Endothelial cell of umbilical vein (primary cell): Measurements from ENCODE around the gene ERCC8. TPM values are rescaled to one million over a fixed set of nuclear protein-coding genes. Genes with fewer than 3 reads are reported as not detected.

Source experiments
- BruUV-seq: library from RNA; stranded (reverse); fragments of 400-500 nt; replicated peaks from 2 replicates; lab custom pipeline; 2021; lab: Mats Ljungman, UMichigan
- CTCF ChIA-PET: fragments of 300-600, 350-600 bp; sonication (Branson Sonifier 250); formaldehyde crosslinking; loops from one replicate; lab custom pipeline; 2021; ENCODE audit warnings: antibody characterized with exemption, inconsistent platforms; lab: Charles Lee
- POLR2A ChIA-PET: fragments of 300-600, 350-600 bp; sonication (Branson Sonifier 250); formaldehyde crosslinking; loops from one replicate; lab custom pipeline; 2021; ENCODE audit warnings: antibody characterized with exemption, inconsistent platforms; lab: Charles Lee
- DNase-seq: peaks from one replicate; pipeline ENCODE4 v3.0.0-alpha.2; 2011; ENCODE audit warnings: low read depth, low spot score
- FAIRE-seq: peaks from 2 replicates; lab custom pipeline; 2011; peaks lifted over from hg19 to GRCh38; lab: Jason Lieb, UNC
- H2AFZ ChIP-seq: 2 replicates; pipeline ENCODE4 v1.6.0; 2012; ENCODE audit warnings: low read depth, low read length, control low read depth, inconsistent platforms
- H3K27ac ChIP-seq: 2 replicates; pipeline ENCODE4 v1.5.1; 2011; ENCODE audit warnings: low read depth, mild to moderate bottlenecking, control low read depth, low read length, moderate library complexity; ENCODE audit not compliant: insufficient read depth
- H3K27me3 ChIP-seq, 2 experiments: 2 replicates each; pipeline versions ENCODE4 v1.6.0 to v1.6.1; 2011; ENCODE audit warnings: low read length in 2 of 2, mixed read lengths in 1 of 2; ENCODE audit not compliant: control insufficient read depth in 2 of 2, insufficient read depth in 2 of 2
- H3K36me3 ChIP-seq, 2 experiments: 2 replicates in 1 of 2; 3 replicates in 1 of 2; pipeline ENCODE4 v1.5.1; 2011; ENCODE audit warnings: low read length in 2 of 2, mild to moderate bottlenecking in 1 of 2, moderate library complexity in 1 of 2; ENCODE audit not compliant: control insufficient read depth in 2 of 2, insufficient read depth in 2 of 2; ENCODE audit errors: extremely low read depth in 1 of 2
- H3K4me1 ChIP-seq: 3 replicates; pipeline ENCODE4 v1.5.1; 2011; ENCODE audit warnings: mild to moderate bottlenecking, low read length; ENCODE audit not compliant: control insufficient read depth, insufficient read depth; ENCODE audit errors: extremely low read depth
- H3K4me2 ChIP-seq: 2 replicates; pipeline ENCODE4 v1.6.1; 2011; ENCODE audit warnings: low read length, control low read depth, mixed read lengths; ENCODE audit not compliant: insufficient read depth
- H3K4me3 ChIP-seq, 3 experiments: fragments of 200-600 bp in 1 of 3; sonication (generic), shearing (Covaris generic) in 1 of 3; replicated peaks in 1 of 3; 2 replicates each; pipeline ENCODE4 v1.5.1; 2011 to 2016; ENCODE audit warnings: control low read depth in 3 of 3, low read length in 3 of 3, mild to moderate bottlenecking in 2 of 3, inconsistent platforms in 1 of 3, low read depth in 1 of 3, moderate library complexity in 1 of 3; ENCODE audit not compliant: insufficient read depth in 1 of 3
- H3K79me2 ChIP-seq: 2 replicates; pipeline ENCODE4 v1.6.0; 2012; ENCODE audit warnings: low read length, inconsistent platforms; ENCODE audit not compliant: control insufficient read depth, insufficient read depth
- H3K9ac ChIP-seq: replicated peaks from 2 replicates; pipeline ENCODE3; 2011; ENCODE audit warnings: low read length, control low read depth; ENCODE audit not compliant: insufficient read depth; ENCODE audit errors: extremely low read depth
- H3K9me1 ChIP-seq: replicated peaks from 3 replicates; pipeline ENCODE4 v1.6.0; 2011; ENCODE audit warnings: mild to moderate bottlenecking, low read length; ENCODE audit not compliant: control insufficient read depth, insufficient read depth; ENCODE audit errors: extremely low read depth
- H3K9me3 ChIP-seq: replicated peaks from 2 replicates; pipeline ENCODE4 v1.5.1; 2012; ENCODE audit warnings: low read length, inconsistent platforms; ENCODE audit not compliant: control insufficient read depth, insufficient read depth
- H4K20me1 ChIP-seq: replicated peaks from 2 replicates; pipeline ENCODE3; 2011; ENCODE audit warnings: mild to moderate bottlenecking, low read length; ENCODE audit not compliant: control insufficient read depth, insufficient read depth; ENCODE audit errors: extremely low read depth
- EZH2 ChIP-seq: IDR thresholded peaks from 2 replicates; pipeline ENCODE4 v1.6.1; 2012; ENCODE audit warnings: borderline replicate concordance, low read depth, mild to moderate bottlenecking, moderate library complexity, low read length, inconsistent platforms; ENCODE audit not compliant: severe bottlenecking
- FOS ChIP-seq: IDR thresholded peaks from 2 replicates; pipeline ENCODE4 v1.6.1; 2011; ENCODE audit warnings: mild to moderate bottlenecking, low read length, moderate library complexity, borderline replicate concordance; ENCODE audit not compliant: insufficient read depth
- GATA2 ChIP-seq: IDR thresholded peaks from 2 replicates; pipeline ENCODE4 v1.7.0; 2011; ENCODE audit warnings: low read depth, mild to moderate bottlenecking, moderate library complexity, mixed read lengths, low read length; ENCODE audit not compliant: insufficient read length, insufficient read depth
- JUN ChIP-seq: IDR thresholded peaks from 2 replicates; pipeline ENCODE4 v1.6.1; 2011; ENCODE audit warnings: borderline replicate concordance, low read depth; ENCODE audit not compliant: insufficient read length, insufficient read depth
- MYC ChIP-seq: IDR thresholded peaks from one replicate; pipeline ENCODE4 v1.6.1; 2011; ENCODE audit warnings: mild to moderate bottlenecking, low read depth, low read length
- POLR2A ChIP-seq: IDR thresholded peaks from 2 replicates; pipeline ENCODE4 v1.6.1; 2012; ENCODE audit warnings: low read depth, mild to moderate bottlenecking, control low read depth, low read length
- POLR2AphosphoS5 ChIP-seq: IDR thresholded peaks from 2 replicates; pipeline ENCODE4 v1.6.1; 2012; ENCODE audit warnings: low read depth, mild to moderate bottlenecking, control low read depth, low read length, moderate library complexity; ENCODE audit not compliant: insufficient read depth
- dilution Hi-C: fragments of 300-500 bp; cut with MboI; formaldehyde crosslinking; loops from one replicate; pipeline ENCODE4 v1.15.0; 2019; ENCODE audit warnings: low sequenced_read_pairs; ENCODE audit not compliant: extremely low pct_ligation_motif_present
- intact Hi-C: fragments of 100-400 bp; cut with micrococcal nuclease; formaldehyde crosslinking; loops from one replicate; pipeline ENCODE4 v1.10.0; 2022
- polyA plus RNA-seq, 4 experiments: library from polyadenylated mRNA; depleted of rRNA in 3 of 4; stranded (reverse) in 3 of 4; unstranded in 1 of 4; fragments of >200 nt; gene quantifications; 2 replicates each; pipeline versions ENCODE4 v1.2.1 to v1.2.3, GENCODE V29; 2011 to 2012; ENCODE audit warnings: missing spikeins in 1 of 4
- total RNA-seq: library from RNA; stranded (reverse); gene quantifications from 2 replicates; pipeline ENCODE4 v1.2.3, GENCODE V29; 2021
- TF ChIP-seq, protein P1 (sequence below): IDR thresholded peaks from 2 replicates; pipeline ENCODE4 v1.6.1; 2011; ENCODE audit not compliant: insufficient read depth, insufficient read length
- TF ChIP-seq, protein P2 (sequence below), 2 donors: IDR thresholded peaks; 1 replicate in 1 of 2; 2 replicates in 1 of 2; pipeline ENCODE4 v1.5.1; 2011; ENCODE audit warnings: low read length in 2 of 2, mild to moderate bottlenecking in 2 of 2, moderate library complexity in 2 of 2, control low read depth in 1 of 2, inconsistent platforms in 1 of 2, low read depth in 1 of 2; ENCODE audit not compliant: insufficient read depth in 1 of 2; ENCODE audit errors: extremely low read depth in 1 of 2

Gene ERCC8
- total and polyA plus RNA-seq, 2 donors (not counting 3 experiments of a cell fraction or from before 2014, with no cell fraction given): 10.4 to 11.8 TPM

DNA sequence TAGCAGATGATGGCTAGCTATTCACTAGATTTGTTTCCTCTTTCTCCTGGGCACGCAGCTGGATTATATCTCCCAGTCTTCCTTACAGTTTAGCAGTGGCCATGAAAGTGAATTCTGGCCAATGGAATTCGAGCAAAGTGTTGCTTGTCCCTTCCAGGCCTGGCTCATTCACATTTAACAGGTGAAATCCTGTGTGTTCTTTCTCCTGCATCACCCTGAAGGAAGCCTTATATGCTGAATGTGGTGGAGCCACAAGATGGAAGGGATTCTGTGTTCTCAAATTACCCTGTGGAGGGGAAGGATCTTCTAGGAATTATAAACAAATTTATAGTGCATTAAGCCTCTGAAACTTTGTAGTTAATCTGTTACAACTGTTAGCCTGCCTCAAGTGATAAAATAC is 92.6 kb downstream of the ERCC8 start:
- BruUV-seq: no TSS peak
- Histone ChIP-seq H2AFZ (no peak overlapping the region), H3K9ac (no peak overlapping the region), H3K9me1 (no peaks in the 10 kb centered on the region), H3K4me1 (no peaks in the 10 kb centered on the region), H3K79me2 (no peaks in the 10 kb centered on the region), H3K27me3 (peaks cover 18 to 28% of the 10 kb centered on the region in 2 experiments), H4K20me1 (no peaks in the 10 kb centered on the region), H3K36me3 (no peaks in the 10 kb centered on the region), H3K27ac (no peak overlapping the region), H3K4me2 (no peak overlapping the region), H3K4me3 (no peak overlapping the region), H3K9me3 (no peaks in the 10 kb centered on the region)
- dilution Hi-C loops: no loop called here
- ChIA-PET POLR2A (no interaction called here), CTCF (no interaction called here)
- no peak for FAIRE-seq
- intact Hi-C loops: no loop called here
- no peak for DNase-seq
- TF ChIP-seq, protein P1, sequence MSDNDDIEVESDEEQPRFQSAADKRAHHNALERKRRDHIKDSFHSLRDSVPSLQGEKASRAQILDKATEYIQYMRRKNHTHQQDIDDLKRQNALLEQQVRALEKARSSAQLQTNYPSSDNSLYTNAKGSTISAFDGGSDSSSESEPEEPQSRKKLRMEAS: no peak
- TF ChIP-seq POLR2AphosphoS5 (no peak), POLR2A (no peak), GATA2 (no peak), JUN (no peak)

DNA sequence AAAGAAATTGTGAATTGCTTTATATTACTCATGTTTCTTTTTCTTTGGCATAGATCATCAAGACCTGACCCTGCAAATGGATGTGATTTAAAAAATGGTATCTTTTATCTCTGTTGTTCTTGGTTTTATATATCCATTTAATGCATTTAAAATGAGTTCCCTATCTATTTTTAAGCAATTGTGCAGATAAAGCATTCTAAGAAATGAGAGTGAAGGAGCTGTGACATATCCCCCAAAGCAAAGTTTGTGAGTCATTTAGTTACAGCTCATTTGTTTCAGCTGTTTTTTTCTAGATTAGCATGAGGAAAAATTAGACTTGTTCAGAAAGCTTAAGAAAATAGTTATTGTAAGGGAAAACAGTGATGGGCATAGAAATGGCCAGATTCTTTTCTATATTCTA is 93.2 kb downstream of the ERCC8 start:
- Histone ChIP-seq H3K9ac (no peak overlapping the region), H3K4me2 (no peak overlapping the region), H2AFZ (no peak overlapping the region), H3K27ac (no peak overlapping the region), H3K27me3 (peaks cover 20 to 33% of the 10 kb centered on the region in 2 experiments), H3K4me1 (no peaks in the 10 kb centered on the region), H3K9me3 (no peaks in the 10 kb centered on the region), H3K4me3 (no peak overlapping the region), H3K79me2 (no peaks in the 10 kb centered on the region), H3K9me1 (no peaks in the 10 kb centered on the region), H4K20me1 (no peaks in the 10 kb centered on the region), H3K36me3 (no peaks in the 10 kb centered on the region)
- no TSS peak for BruUV-seq
- dilution Hi-C loops: no loop called here
- POLR2A ChIA-PET: no interaction called here
- no peak for FAIRE-seq
- CTCF ChIA-PET: no interaction called here
- intact Hi-C loops: no loop called here
- TF ChIP-seq JUN: no peak
- TF ChIP-seq, protein P2, sequence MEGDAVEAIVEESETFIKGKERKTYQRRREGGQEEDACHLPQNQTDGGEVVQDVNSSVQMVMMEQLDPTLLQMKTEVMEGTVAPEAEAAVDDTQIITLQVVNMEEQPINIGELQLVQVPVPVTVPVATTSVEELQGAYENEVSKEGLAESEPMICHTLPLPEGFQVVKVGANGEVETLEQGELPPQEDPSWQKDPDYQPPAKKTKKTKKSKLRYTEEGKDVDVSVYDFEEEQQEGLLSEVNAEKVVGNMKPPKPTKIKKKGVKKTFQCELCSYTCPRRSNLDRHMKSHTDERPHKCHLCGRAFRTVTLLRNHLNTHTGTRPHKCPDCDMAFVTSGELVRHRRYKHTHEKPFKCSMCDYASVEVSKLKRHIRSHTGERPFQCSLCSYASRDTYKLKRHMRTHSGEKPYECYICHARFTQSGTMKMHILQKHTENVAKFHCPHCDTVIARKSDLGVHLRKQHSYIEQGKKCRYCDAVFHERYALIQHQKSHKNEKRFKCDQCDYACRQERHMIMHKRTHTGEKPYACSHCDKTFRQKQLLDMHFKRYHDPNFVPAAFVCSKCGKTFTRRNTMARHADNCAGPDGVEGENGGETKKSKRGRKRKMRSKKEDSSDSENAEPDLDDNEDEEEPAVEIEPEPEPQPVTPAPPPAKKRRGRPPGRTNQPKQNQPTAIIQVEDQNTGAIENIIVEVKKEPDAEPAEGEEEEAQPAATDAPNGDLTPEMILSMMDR (IDR thresholded peaks at IDR 0.05; ENCODE audit: extremely low read depth in 1 of 2, insufficient read depth in 1 of 2, low read depth in 1 of 2, low read length in 2 of 2): no peak
- TF ChIP-seq EZH2: no peak
- TF ChIP-seq FOS: no peak
- no peak for TF ChIP-seq POLR2A
- TF ChIP-seq MYC: no peak
- no peak for TF ChIP-seq GATA2
- TF ChIP-seq POLR2AphosphoS5: no peak
- TF ChIP-seq, protein P1: no peak
- no peak for DNase-seq
